K562 treated with DMSO at 1 percent for 4 hours (cell line): ENCODE data around the gene BICD2. TPM values are rescaled to one million over a fixed set of nuclear protein-coding genes. Genes with fewer than 3 reads are reported as not detected.

Experiments
- total RNA-seq: library from RNA; unstranded; fragments of 300-600 nt; gene quantifications from 2 replicates; pipeline ENCODE4 v1.2.3, GENCODE V29; 2022; ENCODE audit not compliant: insufficient read depth

The BICD2 gene
- total RNA-seq = 17.5 and 21.4 TPM in 2 replicates

GRCh38 chr9:92764381-92764987 lies at the start of gene BICD2:
BICD2 (minus strand) TSS chr9:92764833; CDS start chr9:92764744, 89 bp downstream.

GRCh38 chr9:92669890-92670708 lies 94.5 kb downstream of the BICD2 start, which contains the start of gene IPPK:
IPPK (minus strand) TSS chr9:92670131; CDS start chr9:92669988, 143 bp downstream.

Other genes starting within 250 kb of the BICD2 start
- gene ECM2, start 228.8 kb downstream of the BICD2 start, total RNA-seq = not detected in 2 replicates
- gene IPPK, start 94.7 kb downstream of the BICD2 start, total RNA-seq = 4.3 and 4.4 TPM in 2 replicates
- gene ZNF484, start 113.2 kb upstream of the BICD2 start, total RNA-seq = 0.49 and 0.54 TPM in 2 replicates
- gene FGD3, start 182.7 kb upstream of the BICD2 start, total RNA-seq = 0.19 and 0.25 TPM in 2 replicates